H1 (cell line): Measurements from ENCODE around the gene MGAT5. TPM values are rescaled to one million over a fixed set of nuclear protein-coding genes. Genes with fewer than 3 reads are reported as not detected.

Experiments
- HDAC6 ChIP-seq: IDR thresholded peaks from one replicate; pipeline ENCODE4 v1.7.1; 2012; ENCODE audit warnings: low read depth, mild to moderate bottlenecking, inconsistent platforms, low read length, moderate library complexity
- JUN ChIP-seq: IDR thresholded peaks from 2 replicates; pipeline ENCODE4 v1.6.1; 2011; ENCODE audit warnings: low read depth, mild to moderate bottlenecking, improper control_type of control experiment, low read length
- NANOG ChIP-seq: IDR thresholded peaks from 2 replicates; pipeline ENCODE4 v1.6.1; 2011; ENCODE audit warnings: low read length, low read depth, mild to moderate bottlenecking, inconsistent platforms; ENCODE audit not compliant: insufficient read depth, poor library complexity, severe bottlenecking
- polyA plus RNA-seq, 7 experiments: library from polyadenylated mRNA; depleted of rRNA in 3 of 7; stranded (reverse) in 5 of 7; unstranded in 2 of 7; fragments of >200 nt in 5 of 7; fragments of 200-250 nt in 2 of 7; gene quantifications; 1 replicate in 5 of 7; 2 replicates in 1 of 7; 4 replicates in 1 of 7; pipeline versions ENCODE4 v1.2.1 to v1.2.3, GENCODE V29; 2011 to 2013; ENCODE audit warnings: missing spikeins in 2 of 7, mixed read lengths in 2 of 7
- total RNA-seq: library from RNA; stranded (reverse); fragmentation: NEBNext Ultra II Directional; extraction: Animal tissue kit (Norgen Biotek cat#: 25700); gene quantifications from 2 replicates; pipeline ENCODE4 v1.2.1, GENCODE V29; 2021
- TF ChIP-seq, protein P1 (sequence below), 3 experiments: IDR thresholded peaks; 1 replicate in 2 of 3; 2 replicates in 1 of 3; pipeline versions ENCODE4 v1.5.1 to v1.6.1; 2011; ENCODE audit warnings: low read length in 3 of 3, mild to moderate bottlenecking in 3 of 3, inconsistent platforms in 2 of 3, low read depth in 1 of 3, moderate library complexity in 1 of 3; ENCODE audit not compliant: insufficient read depth in 1 of 3; ENCODE audit errors: control extremely low read depth in 1 of 3

The MGAT5 gene
- total and polyA plus RNA-seq, 2 of the 8 experiments (the other 6 are each of a cell fraction or from before 2014, with no cell fraction given) = 11.2 to 49.2 TPM

GRCh38 chr2:134368009-134368817, 114.3 kb downstream of the MGAT5 start (continued):
- no peak for TF ChIP-seq JUN
- TF ChIP-seq, protein P1, sequence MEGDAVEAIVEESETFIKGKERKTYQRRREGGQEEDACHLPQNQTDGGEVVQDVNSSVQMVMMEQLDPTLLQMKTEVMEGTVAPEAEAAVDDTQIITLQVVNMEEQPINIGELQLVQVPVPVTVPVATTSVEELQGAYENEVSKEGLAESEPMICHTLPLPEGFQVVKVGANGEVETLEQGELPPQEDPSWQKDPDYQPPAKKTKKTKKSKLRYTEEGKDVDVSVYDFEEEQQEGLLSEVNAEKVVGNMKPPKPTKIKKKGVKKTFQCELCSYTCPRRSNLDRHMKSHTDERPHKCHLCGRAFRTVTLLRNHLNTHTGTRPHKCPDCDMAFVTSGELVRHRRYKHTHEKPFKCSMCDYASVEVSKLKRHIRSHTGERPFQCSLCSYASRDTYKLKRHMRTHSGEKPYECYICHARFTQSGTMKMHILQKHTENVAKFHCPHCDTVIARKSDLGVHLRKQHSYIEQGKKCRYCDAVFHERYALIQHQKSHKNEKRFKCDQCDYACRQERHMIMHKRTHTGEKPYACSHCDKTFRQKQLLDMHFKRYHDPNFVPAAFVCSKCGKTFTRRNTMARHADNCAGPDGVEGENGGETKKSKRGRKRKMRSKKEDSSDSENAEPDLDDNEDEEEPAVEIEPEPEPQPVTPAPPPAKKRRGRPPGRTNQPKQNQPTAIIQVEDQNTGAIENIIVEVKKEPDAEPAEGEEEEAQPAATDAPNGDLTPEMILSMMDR (IDR thresholded peaks at IDR 0.05; ENCODE audit: control extremely low read depth in 1 of 3, insufficient read depth in 1 of 3, low read depth in 1 of 3, low read length in 3 of 3) = no peak
- no peak for TF ChIP-seq NANOG
- TF ChIP-seq HDAC6 = no peak
- TF ChIP-seq, all 59 proteins: peak for 0
